K562 (cell line): ENCODE measurements around the gene OBSCN.

Experiments used
- CTCF ChIP-seq, 3 experiments: IDR thresholded peaks in 2 of 3; conservative IDR thresholded peaks in 1 of 3; 2 replicates each; pipeline ENCODE4 v1.5.1; 2011 to 2012; ENCODE audit warnings: low read length in 3 of 3, mild to moderate bottlenecking in 3 of 3, control low read depth in 2 of 3, improper control_type of control experiment in 1 of 3, inconsistent platforms in 1 of 3, low read depth in 1 of 3, mixed read lengths in 1 of 3, moderate library complexity in 1 of 3; ENCODE audit not compliant: insufficient read depth in 2 of 3
- EZH2 ChIP-seq: IDR thresholded peaks from 2 replicates; pipeline ENCODE4 v1.6.1; 2012; ENCODE audit warnings: low read depth, mild to moderate bottlenecking, inconsistent platforms, low read length, borderline replicate concordance
- TEAD4 ChIP-seq, 2 experiments: sonication (generic) in 1 of 2; formaldehyde crosslinking in 1 of 2; IDR thresholded peaks; 2 replicates each; pipeline versions ENCODE4 v1.6.1 to v1.8.0; 2012 to 2022; ENCODE audit warnings: borderline replicate concordance in 1 of 2, inconsistent platforms in 1 of 2, low read length in 1 of 2, mild to moderate bottlenecking in 1 of 2, missing genetic modification reagents in 1 of 2
- THRAP3 ChIP-seq: fragments of 450-650 bp; IDR thresholded peaks from 2 replicates; pipeline ENCODE4 v1.6.1; 2016; ENCODE audit warnings: mild to moderate bottlenecking, inconsistent platforms, borderline replicate concordance
- ZC3H8 ChIP-seq: fragments of 450-650 bp; IDR thresholded peaks from 2 replicates; pipeline ENCODE4 v1.6.1; 2017

DNA sequence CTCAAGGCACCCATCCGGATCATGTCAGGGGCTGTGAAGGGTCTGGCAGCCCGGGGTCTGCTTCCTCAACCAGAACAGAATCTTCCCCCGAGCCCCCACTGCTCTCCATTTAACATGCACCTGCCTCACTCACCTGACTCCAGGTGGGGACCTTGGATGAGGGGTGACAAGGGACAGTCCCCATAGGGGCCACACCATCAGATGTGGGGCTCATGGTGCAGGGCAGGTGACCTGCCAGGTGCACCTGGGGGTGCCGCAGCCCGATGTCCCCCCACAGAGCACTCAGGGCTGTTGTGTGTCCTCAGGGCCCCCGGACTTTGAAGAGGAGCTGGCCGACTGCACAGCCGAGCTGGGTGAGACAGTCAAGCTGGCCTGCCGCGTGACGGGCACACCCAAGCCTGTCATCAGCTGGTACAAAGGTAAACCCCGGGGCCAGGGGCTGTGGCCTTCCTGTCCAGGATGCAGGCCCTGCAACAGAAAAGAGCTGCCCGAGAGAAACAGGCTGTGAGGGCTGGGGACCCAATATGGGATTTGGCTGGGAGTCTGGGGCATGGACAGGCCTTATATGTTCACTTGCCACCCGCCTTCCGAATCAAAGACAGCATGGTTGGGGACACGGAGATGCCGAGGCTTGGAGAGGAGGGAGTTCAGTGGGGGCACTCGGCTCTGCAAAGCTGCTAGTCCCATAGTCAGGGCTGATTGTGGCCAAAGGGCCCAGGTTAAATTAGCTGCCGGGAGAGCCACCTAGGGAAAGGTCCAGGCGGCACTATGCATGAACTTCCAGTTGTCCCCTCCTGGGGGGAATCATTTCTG is 134.2 kb downstream of the OBSCN start:
- TF ChIP-seq ZC3H8 (no peak), EZH2 (no peak), TEAD4 (IDR thresholded peaks at IDR 0.05; ENCODE audit: low read length) (no peak), TEAD4 (CRISPR knock-in tag; IDR thresholded peaks at IDR 0.05; ENCODE audit: borderline replicate concordance) (no peak), CTCF (IDR thresholded peaks at IDR 0.05 in 2 of 3, conservative IDR thresholded peaks at IDR 0.05 in 1 of 3; ENCODE audit: insufficient read depth in 2 of 3, low read depth in 1 of 3, low read length in 3 of 3) (no peak), THRAP3 (no peak)
